Measurements from ENCODE around the gene PTPRE. TPM values are rescaled to one million over a fixed set of nuclear protein-coding genes. Genes with fewer than 3 reads are reported as not detected.
A peak's percentile ranks its signal among the peaks of the same experiment; 100 is the strongest.

PTPRE gene
- total RNA-seq, 5 donors from 2014 or later (not counting 1 experiment from before 2014, with no cell fraction given), result 23.2 to 69.2 (median 32.2) TPM

DNA sequence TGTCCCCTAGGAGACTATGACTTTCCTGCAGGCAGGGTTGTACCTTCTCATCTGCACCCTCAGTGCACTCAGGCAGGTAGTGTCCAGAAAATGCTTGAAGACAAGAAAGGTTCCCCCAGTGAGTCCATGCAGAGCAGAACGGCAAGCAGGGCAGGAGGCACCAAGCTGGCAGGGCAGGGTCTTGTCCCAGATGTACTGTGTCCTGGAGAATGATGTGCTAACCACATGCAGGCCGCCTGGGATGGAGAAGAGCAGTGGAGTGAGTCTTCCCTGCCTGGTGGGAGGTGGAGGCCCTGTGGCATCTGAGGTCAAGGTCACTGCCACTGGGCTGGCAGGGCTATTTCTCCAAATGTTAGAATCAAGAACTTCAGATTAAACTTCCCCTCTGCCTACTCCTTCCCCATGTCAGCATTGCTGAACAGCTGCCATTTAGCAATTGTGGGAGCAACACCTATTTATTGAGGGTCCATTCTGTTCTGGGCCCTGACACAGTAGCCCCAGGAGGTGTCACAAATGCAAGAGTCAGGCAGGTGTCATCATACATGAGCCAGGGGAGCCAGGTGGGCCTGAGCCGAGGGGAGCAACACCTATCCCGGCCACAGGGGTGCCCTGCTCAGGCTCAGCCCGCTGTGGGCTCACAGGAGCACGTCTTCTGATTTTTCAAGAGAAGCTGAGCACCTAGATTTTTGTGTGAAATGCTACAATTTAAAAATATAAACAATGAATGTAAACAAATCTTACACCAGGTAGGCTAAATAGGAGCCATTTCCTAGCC, 34.1 kb downstream of the PTPRE start:
- no peak for ATAC-seq (replicated peaks in 1 of 4)
- POLR2A ChIA-PET, result no interaction called here

DNA sequence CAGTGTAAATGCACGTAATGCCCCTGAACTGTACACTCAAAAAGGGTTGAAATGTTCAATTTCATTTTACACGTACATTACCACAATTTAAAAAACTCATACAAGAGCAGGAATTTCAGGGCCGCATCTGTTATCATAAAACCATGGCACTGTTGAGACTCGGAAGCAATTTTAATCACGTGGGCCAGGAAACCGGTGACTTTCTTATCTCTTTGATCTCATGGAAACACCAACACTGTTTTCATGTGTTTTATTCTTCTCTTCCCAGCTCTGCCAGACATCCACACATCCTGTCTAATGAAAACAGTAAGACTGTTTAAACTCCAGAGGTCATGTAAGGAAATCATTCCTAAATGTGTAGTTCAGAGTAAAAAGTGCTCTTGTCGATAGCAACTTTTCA, 35.9 kb downstream of the PTPRE start:
- DNase-seq, result no peak
- Histone ChIP-seq H3K27ac (ENCODE audit: low read length) (no peak overlapping the region), H3K27me3 (replicated peaks in 1 of 2; ENCODE audit: control insufficient read depth in 2 of 2, extremely low read depth in 1 of 2, insufficient read depth in 2 of 2, low read length in 1 of 2) (peaks cover 0 to 18% of the 10 kb centered on the region in 2 experiments), H3K4me3 (ENCODE audit: control insufficient read depth in 1 of 2, extremely low read depth in 1 of 2, low read length in 1 of 2) (no peak overlapping the region), H3K9me3 (no peaks in the 10 kb centered on the region), H3K36me3 (ENCODE audit: control insufficient read depth in 2 of 2, extremely low read depth in 1 of 2, insufficient read depth in 1 of 2, low read length in 1 of 2) (no peaks in the 10 kb centered on the region), H3K4me1 (ENCODE audit: control insufficient read depth in 1 of 2, extremely low read depth in 1 of 2, insufficient read depth in 2 of 2, low read length in 2 of 2) (peaks cover 2 to 17% of the 10 kb centered on the region in 2 experiments)
- H3K27ac Mint-ChIP-seq, result no peak overlapping the region
- H3K36me3 Mint-ChIP-seq, result no peaks in the 10 kb centered on the region
- ChIA-PET CTCF (no interaction called here), POLR2A (no interaction called here)
- peaks cover 26 to 28% (median 27%) of the 10 kb centered on the region in 3 donors for H3K4me1 Mint-ChIP-seq
- no peaks in the 10 kb centered on the region for H3K9me3 Mint-ChIP-seq
- WGBS (ENCODE audit: insufficient coverage), result 17% methylated on average over 3 of the region's 7 CpGs
- peaks cover 14 to 20% of the 10 kb centered on the region in 2 donors for H3K27me3 Mint-ChIP-seq
- no peak overlapping the region for H3K4me3 Mint-ChIP-seq
- no peak for ATAC-seq (replicated peaks in 1 of 4)

More for the DNA sequence above, 34.1 kb downstream of the PTPRE start:
- no peak for DNase-seq
- Histone ChIP-seq H3K4me3 (ENCODE audit: control insufficient read depth in 1 of 2, extremely low read depth in 1 of 2, low read length in 1 of 2) (no peak overlapping the region), H3K9me3 (no peaks in the 10 kb centered on the region), H3K27ac (ENCODE audit: low read length) (no peak overlapping the region), H3K4me1 (ENCODE audit: control insufficient read depth in 1 of 2, extremely low read depth in 1 of 2, insufficient read depth in 2 of 2, low read length in 2 of 2) (peaks cover 2 to 12% of the 10 kb centered on the region in 2 experiments), H3K27me3 (replicated peaks in 1 of 2; ENCODE audit: control insufficient read depth in 2 of 2, extremely low read depth in 1 of 2, insufficient read depth in 2 of 2, low read length in 1 of 2) (peaks cover 0 to 23% of the 10 kb centered on the region in 2 experiments), H3K36me3 (ENCODE audit: control insufficient read depth in 2 of 2, extremely low read depth in 1 of 2, insufficient read depth in 1 of 2, low read length in 1 of 2) (no peaks in the 10 kb centered on the region)
- H3K27ac Mint-ChIP-seq, result no peak overlapping the region
- H3K4me3 Mint-ChIP-seq, result no peak overlapping the region
- 88% methylated on average over 1 of the region's 6 CpGs for WGBS (ENCODE audit: insufficient coverage)
- H3K27me3 Mint-ChIP-seq, result peaks cover 18 to 20% of the 10 kb centered on the region in 2 donors
- H3K4me1 Mint-ChIP-seq, result peaks cover 21 to 23% (median 21%) of the 10 kb centered on the region in 3 donors
- CTCF ChIA-PET, result no interaction called here
- H3K9me3 Mint-ChIP-seq, result no peaks in the 10 kb centered on the region
- no peaks in the 10 kb centered on the region for H3K36me3 Mint-ChIP-seq

DNA sequence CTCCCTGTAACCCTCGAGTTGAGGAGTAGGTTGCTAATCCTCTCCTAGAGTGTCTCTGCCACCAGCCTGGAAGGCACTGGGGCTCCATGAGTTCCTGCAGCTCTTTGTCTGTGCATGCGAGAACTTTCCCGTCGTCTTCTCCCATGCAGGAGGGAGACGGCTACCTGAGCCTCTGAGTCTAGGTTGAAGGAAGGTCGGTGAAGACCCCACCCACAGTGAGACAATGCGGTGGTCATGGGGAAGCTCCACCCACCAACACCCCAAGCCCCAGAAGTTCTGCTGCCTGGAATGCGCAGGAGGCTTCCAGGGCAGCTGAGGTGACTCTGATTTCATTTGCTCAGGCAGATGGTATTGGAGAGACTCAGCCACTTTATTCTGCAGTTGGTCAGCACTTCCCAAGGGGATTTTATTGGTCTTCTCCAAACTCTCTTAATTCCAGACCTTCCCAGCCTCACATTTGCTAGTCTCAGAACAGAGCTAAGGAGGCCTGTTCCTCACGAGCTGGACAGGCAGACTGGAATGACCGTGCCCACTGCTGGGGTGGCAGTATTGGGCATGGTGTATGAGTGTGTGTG, 36.5 kb downstream of the PTPRE start:
- Histone ChIP-seq H3K4me1 (ENCODE audit: control insufficient read depth in 1 of 2, extremely low read depth in 1 of 2, insufficient read depth in 2 of 2, low read length in 2 of 2) (peaks cover 2 to 17% of the 10 kb centered on the region in 2 experiments), H3K36me3 (ENCODE audit: control insufficient read depth in 2 of 2, extremely low read depth in 1 of 2, insufficient read depth in 1 of 2, low read length in 1 of 2) (no peaks in the 10 kb centered on the region), H3K27me3 (replicated peaks in 1 of 2; ENCODE audit: control insufficient read depth in 2 of 2, extremely low read depth in 1 of 2, insufficient read depth in 2 of 2, low read length in 1 of 2) (peaks cover 0 to 18% of the 10 kb centered on the region in 2 experiments), H3K9me3 (no peaks in the 10 kb centered on the region), H3K4me3 (ENCODE audit: control insufficient read depth in 1 of 2, extremely low read depth in 1 of 2, low read length in 1 of 2) (no peak overlapping the region), H3K27ac (ENCODE audit: low read length) (no peak overlapping the region)
- ChIA-PET POLR2A (no interaction called here), CTCF (no interaction called here)
- no peak for DNase-seq
- peaks cover 11 to 16% of the 10 kb centered on the region in 2 donors for H3K27me3 Mint-ChIP-seq
- H3K4me1 Mint-ChIP-seq, result peaks cover 26 to 28% (median 27%) of the 10 kb centered on the region in 3 donors
- no peaks in the 10 kb centered on the region for H3K9me3 Mint-ChIP-seq
- H3K4me3 Mint-ChIP-seq, result no peak overlapping the region
- no peak for ATAC-seq (replicated peaks in 1 of 4)
- WGBS (ENCODE audit: insufficient coverage), result 95% methylated on average over 6 of the region's 10 CpGs
- no peak overlapping the region for H3K27ac Mint-ChIP-seq
- no peaks in the 10 kb centered on the region for H3K36me3 Mint-ChIP-seq

DNA sequence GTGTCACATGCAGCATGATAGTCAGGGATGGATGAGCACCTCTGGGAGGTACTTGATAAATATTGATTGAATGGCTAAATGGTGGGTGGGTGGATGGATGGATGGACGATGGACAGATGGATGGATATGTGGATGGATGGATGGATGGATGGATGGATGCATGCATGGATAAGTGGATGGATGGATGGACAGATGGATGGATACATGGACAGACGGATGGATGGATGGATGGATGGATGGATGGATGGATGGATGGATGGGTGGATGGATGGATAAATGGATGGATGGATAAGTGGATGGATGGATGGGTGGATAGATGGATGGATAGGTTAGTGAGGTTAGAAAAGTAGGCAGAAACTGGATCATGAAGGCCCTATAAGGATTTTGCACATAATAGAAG, 37.4 kb downstream of the PTPRE start:
- ATAC-seq (replicated peaks in 1 of 4) (no peak), DNase-seq (no peak)
- Mint-ChIP-seq H3K9me3 (no peaks in the 10 kb centered on the region), H3K36me3 (no peaks in the 10 kb centered on the region), H3K27ac (no peak overlapping the region), H3K4me1 (peaks cover 26 to 28% (median 27%) of the 10 kb centered on the region in 3 donors), H3K27me3 (peaks cover 7 to 12% of the 10 kb centered on the region in 2 donors), H3K4me3 (no peak overlapping the region)
- H3K27ac ChIP-seq (ENCODE audit: low read length), result no peak overlapping the region
- H3K36me3 ChIP-seq (ENCODE audit: control insufficient read depth in 2 of 2, extremely low read depth in 1 of 2, insufficient read depth in 1 of 2, low read length in 1 of 2), result no peaks in the 10 kb centered on the region
- peaks cover 2 to 17% of the 10 kb centered on the region in 2 experiments for H3K4me1 ChIP-seq (ENCODE audit: control insufficient read depth in 1 of 2, extremely low read depth in 1 of 2, insufficient read depth in 2 of 2, low read length in 2 of 2)
- WGBS (ENCODE audit: insufficient coverage), result 90% methylated on average over 2 of the region's 2 CpGs
- no peak overlapping the region for H3K4me3 ChIP-seq (ENCODE audit: control insufficient read depth in 1 of 2, extremely low read depth in 1 of 2, low read length in 1 of 2)
- peaks cover 0 to 18% of the 10 kb centered on the region in 2 experiments for H3K27me3 ChIP-seq (replicated peaks in 1 of 2; ENCODE audit: control insufficient read depth in 2 of 2, extremely low read depth in 1 of 2, insufficient read depth in 2 of 2, low read length in 1 of 2)
- ChIA-PET POLR2A (no interaction called here), CTCF (no interaction called here)
- H3K9me3 ChIP-seq, result no peaks in the 10 kb centered on the region

DNA sequence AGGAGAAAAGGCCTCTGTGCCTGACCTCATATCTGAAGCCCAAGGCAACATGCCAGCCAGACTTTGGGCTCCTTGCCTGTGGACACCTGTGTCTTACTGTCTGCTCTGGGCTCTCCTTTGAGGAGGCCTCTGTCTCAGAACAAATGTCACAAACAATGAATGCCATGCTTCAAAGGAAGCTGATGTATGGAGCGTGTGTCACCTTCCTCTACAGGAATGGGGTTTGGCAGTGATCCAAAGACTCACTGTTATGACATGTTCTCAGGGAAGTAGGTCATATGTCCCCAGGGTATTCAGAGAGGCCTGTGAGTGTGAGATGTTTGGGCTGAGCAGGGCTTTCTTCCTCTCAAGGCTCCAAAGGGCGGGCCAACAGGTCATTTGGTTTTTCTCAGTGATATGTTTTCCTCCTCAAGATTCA, 38.4 kb downstream of the PTPRE start:
- H3K36me3 ChIP-seq (ENCODE audit: control insufficient read depth in 2 of 2, extremely low read depth in 1 of 2, insufficient read depth in 1 of 2, low read length in 1 of 2), result no peaks in the 10 kb centered on the region
- Mint-ChIP-seq H3K27ac (peak overlapping the region; percentile 45 to 70), H3K4me1 (peaks cover 26 to 28% (median 27%) of the 10 kb centered on the region in 3 donors), H3K4me3 (no peak overlapping the region), H3K9me3 (no peaks in the 10 kb centered on the region), H3K27me3 (peaks cover 0 to 3% of the 10 kb centered on the region in 2 donors), H3K36me3 (no peaks in the 10 kb centered on the region)
- no CpG with 5 or more reads among the region's 2 CpGs for WGBS (ENCODE audit: insufficient coverage)
- no peak overlapping the region for H3K27ac ChIP-seq (ENCODE audit: low read length)
- CTCF ChIA-PET, result no interaction called here
- ATAC-seq (replicated peaks in 1 of 4) (peak; percentile 60 to 74 (median 69)), DNase-seq (peak in 7 of 35 experiments; percentile 7 to 53 (median 12))
- POLR2A ChIA-PET, result no interaction called here
- H3K9me3 ChIP-seq, result no peaks in the 10 kb centered on the region
- H3K27me3 ChIP-seq (replicated peaks in 1 of 2; ENCODE audit: control insufficient read depth in 2 of 2, extremely low read depth in 1 of 2, insufficient read depth in 2 of 2, low read length in 1 of 2), result peaks cover 0 to 8% of the 10 kb centered on the region in 2 experiments
- H3K4me3 ChIP-seq (ENCODE audit: control insufficient read depth in 1 of 2, extremely low read depth in 1 of 2, low read length in 1 of 2), result no peak overlapping the region
- peaks cover 2 to 17% of the 10 kb centered on the region in 2 experiments for H3K4me1 ChIP-seq (ENCODE audit: control insufficient read depth in 1 of 2, extremely low read depth in 1 of 2, insufficient read depth in 2 of 2, low read length in 2 of 2)

DNA sequence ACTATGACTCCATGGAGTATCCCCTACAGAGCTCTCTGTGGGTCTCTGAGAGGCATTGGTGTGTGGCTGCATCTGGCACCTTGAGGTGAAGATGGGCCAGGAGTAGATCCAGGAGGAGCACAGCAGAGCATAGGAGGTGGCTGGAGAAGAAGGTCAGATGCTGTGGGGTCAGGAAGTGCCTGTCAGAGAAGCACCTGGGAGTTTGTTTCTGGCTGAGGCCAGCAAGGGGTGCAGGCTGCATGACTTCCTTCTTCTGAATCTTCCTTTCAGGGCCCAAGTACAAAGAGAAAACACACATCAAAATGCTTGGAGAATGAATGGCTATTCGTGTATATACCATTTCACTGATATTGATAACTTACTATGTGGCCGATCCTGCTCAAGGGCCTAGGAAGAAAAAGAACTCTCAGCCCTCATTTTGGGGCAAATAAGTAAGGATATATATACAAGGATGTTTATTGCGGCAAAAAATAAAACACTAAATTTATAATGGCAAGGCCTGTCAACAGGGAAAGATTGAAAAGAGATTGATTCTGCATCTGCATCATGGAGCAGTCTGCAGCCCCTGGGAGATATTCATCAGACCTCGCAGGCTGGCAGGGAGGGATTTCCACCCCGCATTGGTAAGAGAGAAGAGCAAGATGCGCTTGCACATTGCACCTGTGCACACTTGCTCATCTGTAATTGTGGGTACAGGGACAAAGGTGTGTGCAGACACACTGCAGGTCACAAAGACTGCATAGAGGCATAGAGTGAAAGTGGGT, 39.2 kb downstream of the PTPRE start:
- Histone ChIP-seq H3K36me3 (ENCODE audit: control insufficient read depth in 2 of 2, extremely low read depth in 1 of 2, insufficient read depth in 1 of 2, low read length in 1 of 2) (no peaks in the 10 kb centered on the region), H3K27me3 (replicated peaks in 1 of 2; ENCODE audit: control insufficient read depth in 2 of 2, extremely low read depth in 1 of 2, insufficient read depth in 2 of 2, low read length in 1 of 2) (peaks cover 0 to 2% of the 10 kb centered on the region in 2 experiments), H3K9me3 (no peaks in the 10 kb centered on the region), H3K4me3 (ENCODE audit: control insufficient read depth in 1 of 2, extremely low read depth in 1 of 2, low read length in 1 of 2) (no peak overlapping the region), H3K4me1 (ENCODE audit: control insufficient read depth in 1 of 2, extremely low read depth in 1 of 2, insufficient read depth in 2 of 2, low read length in 2 of 2) (peaks cover 2 to 17% of the 10 kb centered on the region in 2 experiments), H3K27ac (ENCODE audit: low read length) (no peak overlapping the region)
- H3K36me3 Mint-ChIP-seq, result no peaks in the 10 kb centered on the region
- no peak for DNase-seq
- 100% methylated on average over 1 of the region's 6 CpGs for WGBS (ENCODE audit: insufficient coverage)
- no peaks in the 10 kb centered on the region for H3K9me3 Mint-ChIP-seq
- ATAC-seq (replicated peaks in 1 of 4), result peak in 1 of 4 experiments; percentile 36
- peaks cover 26 to 28% (median 27%) of the 10 kb centered on the region in 3 donors for H3K4me1 Mint-ChIP-seq
- H3K27ac Mint-ChIP-seq, result peak overlapping the region; percentile 70
- H3K4me3 Mint-ChIP-seq, result no peak overlapping the region
- ChIA-PET POLR2A (no interaction called here), CTCF (no interaction called here)
- peaks cover 0 to 4% of the 10 kb centered on the region in 2 donors for H3K27me3 Mint-ChIP-seq
